OCI-LY1 (cell line): ENCODE measurements around the gene TP53AIP1.

ENCODE experiments used
- CTCF ChIP-seq: fragments of 200-600 bp; sonication (generic), shearing (Covaris generic); IDR thresholded peaks from 2 replicates; pipeline ENCODE4 v1.5.1; 2017; ENCODE audit warnings: mild to moderate bottlenecking, antibody characterized with exemption, low read length, moderate library complexity, mixed read lengths
- EZH2 ChIP-seq: fragments of 200-600 bp; sonication (generic), shearing (Covaris generic); IDR thresholded peaks from 2 replicates; pipeline ENCODE4 v1.8.0; 2017; ENCODE audit warnings: borderline replicate concordance, mixed run types, mild to moderate bottlenecking, antibody characterized with exemption, low read length, moderate library complexity, mixed read lengths

- no peak for TF ChIP-seq CTCF
- TF ChIP-seq EZH2, result no peak
Measured at GRCh38 chr11:128940156-128940555, 2.5 kb downstream of the TP53AIP1 start.
